SKM-1 (cell line): ENCODE results near the gene CEP85L.

Source experiments
- DNase-seq: peaks from one replicate; lab custom pipeline; 2025; ENCODE audit not compliant: unreplicated experiment; lab: John Stamatoyannopoulos, UW

The CEP85L gene

DNA sequence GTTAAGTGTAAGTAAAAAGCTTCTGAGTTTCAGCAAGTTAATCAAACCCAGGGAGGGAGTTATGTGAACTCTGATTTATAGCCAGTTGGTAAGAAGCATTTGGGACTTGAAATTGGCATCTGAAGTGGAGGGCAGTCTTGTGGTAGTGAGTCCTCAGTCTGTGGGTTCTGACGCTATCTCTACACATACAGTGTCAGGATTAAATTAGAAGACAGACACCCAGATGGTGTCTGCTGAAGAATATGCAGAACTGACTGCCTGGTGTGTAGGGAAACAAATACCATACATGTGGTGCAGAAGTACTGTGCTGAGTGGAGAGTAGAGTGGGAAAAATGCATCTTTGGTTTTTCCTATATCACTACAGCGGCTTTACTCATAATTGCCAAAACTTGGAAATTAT, 146.8 kb downstream of the CEP85L start:
- no peak for DNase-seq

DNA sequence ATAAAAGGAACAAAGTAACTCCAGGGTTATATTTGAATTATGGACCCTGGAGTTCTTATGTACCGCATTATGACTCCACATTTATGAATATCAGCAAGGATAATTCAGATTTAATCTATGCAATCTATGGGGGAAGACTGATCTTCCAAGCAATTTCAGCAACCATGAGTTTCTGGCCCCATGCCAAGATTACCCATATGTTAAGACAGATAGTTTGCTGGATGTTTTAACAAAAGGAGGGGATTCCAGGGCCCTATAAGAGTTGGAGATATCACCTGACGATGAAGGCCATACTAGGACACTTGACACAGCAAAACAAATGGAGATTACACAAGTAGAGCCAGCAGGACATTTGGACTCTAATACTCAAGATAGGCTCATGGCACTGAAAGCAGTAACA, 149.2 kb downstream of the CEP85L start:
- DNase-seq, result no peak

DNA sequence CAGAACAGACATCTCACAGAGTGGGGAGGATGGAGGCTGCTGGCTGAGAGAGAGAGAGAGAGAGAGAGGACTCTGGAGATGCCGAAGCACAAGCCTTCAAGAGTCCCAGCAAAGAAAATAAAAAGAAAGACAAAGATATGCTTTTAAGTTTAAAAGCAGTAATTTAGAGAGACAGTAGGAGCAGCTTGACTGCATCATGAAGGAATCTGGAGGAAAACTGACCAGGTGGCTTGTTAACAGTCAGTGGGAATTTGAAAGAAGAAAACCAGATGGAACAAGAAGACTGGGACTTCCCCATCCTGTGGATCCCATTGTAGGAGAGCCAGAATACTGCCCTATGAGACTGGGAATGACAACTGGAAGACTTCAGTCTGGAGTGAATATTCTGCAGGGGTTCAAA, 149.6 kb downstream of the CEP85L start:
- DNase-seq, result no peak

DNA sequence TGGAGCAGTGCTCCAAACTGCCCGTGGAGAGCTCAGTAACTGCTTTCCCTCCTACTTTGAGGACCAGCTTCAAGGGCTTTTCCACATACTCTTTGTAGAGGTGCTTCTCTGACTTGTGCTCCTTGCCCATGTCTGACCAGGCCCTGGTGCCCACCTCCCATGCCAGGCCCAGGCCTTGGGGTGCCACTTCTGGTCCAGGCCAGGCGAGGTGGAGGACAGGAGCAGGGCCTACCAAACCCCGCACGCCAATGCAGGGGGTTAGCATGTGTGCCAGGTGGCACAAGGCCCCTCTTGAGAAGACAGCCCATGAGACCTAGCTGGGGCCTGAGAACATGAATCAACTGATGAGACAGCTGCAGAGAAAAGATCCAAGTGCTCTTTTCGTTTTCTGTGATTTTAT, 150.3 kb downstream of the CEP85L start:
- no peak for DNase-seq

DNA sequence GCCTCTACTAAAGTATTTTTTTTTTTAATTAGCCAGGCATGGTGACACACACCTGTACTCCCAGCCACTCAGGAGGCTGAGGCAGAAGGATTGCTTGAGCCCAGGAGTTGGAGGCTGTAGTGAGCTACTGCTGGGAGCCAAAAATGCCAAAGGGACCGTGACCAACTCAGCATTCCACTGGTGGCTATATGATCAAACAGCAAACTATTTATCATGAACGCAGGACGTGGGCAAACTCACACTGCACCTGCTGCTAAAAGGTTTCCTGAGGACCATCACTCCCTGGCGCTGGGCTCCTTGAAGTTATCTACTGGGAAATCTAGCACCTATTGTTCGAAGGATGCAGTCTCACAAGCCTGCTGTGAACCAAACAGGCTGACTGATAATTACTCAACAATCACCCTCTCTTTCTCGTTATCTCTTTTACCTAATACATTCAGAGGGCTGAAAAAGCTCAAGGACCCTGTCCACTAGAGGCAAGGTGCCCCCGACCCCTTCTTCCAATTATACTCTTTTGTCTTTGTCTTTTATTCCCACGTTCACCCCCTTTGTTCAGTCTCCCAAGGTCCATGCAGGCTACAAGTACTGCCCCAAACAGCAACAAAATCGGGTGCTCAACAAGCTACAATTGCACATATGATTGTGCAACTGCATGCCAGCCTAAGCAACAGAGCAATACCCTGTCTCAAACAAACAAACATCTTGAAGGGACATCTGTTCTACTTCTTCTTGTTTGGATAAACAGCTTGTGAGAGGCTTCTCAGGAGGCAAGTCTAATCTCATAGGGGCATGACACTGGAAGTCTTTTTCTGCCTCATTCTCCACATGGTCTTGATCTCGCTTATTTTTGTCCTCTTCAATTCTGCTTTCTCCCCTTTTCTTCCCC, 151.0 kb downstream of the CEP85L start:
- no peak for DNase-seq

DNA sequence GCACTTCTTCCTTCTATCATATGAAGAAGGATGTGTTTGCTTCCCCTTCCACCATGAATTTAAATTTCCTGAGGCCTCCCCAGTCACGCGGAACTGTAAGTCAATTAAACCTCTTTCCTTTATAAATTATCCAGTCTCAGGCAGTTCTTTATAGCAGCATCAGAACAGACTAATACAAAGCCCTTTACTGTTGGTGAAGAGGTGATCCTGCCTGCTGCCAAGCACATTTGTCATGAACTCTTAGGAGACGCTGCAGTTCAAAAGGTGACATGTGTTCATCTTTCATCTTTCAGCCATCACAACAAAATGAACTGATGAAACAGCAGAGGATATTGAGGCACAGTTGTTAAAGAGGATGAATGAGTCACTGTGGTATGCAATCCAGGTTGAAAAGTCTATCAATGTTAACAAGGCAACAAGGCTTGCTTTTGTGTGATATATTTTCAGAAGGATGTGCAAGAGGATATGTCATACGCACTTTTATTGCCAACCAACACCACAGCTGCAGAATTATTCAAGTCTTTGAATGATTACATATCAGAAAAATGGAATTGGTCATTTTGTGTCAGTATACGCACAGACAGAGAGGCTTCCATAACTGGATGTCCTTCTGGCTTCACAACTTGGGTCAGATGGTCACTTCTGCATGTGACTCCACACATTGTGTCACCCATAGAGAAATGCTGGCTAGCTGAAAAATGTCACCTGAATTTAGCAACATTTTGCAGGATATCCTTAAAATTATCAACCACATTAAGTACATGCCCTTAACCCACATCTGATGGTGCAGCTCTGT, 155.7 kb downstream of the CEP85L start:
- no peak for DNase-seq

DNA sequence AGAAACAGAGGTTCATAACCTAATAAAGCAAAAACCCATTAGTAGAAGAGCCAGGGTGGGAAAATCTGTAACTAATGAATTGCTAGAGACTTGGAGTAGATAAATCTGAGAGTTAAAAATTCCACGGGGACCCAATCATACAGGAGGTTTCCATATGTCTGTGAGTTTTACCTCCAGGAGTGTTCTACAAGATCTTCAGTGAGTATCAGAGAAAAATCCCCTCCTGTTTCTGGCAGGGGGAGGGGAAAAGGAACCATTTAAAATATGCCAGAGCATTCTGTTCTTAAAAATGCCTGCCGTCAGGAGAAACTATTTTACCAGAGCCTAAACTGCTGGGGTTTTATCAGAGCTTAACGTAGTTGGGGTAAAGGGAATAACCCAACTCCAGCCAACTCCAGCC, 157.3 kb downstream of the CEP85L start:
- no peak for DNase-seq

DNA sequence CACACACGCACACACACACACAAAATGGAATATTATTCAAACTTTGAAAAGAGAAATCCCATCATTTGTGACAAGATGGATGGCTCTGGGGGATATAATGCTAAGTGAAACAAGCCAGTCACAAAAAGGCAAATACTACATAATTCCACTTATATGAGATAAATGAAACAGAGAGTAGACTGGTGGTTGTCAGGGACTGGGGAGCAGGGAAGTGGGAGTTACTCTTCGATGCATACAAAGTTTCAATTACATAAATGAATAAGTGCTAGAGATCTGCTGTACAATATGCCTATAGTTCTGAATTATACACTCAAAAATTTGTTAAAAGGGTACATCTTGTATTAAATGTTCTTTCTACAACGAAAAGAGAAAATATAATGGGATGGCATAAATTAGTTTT, 161.4 kb downstream of the CEP85L start:
- no peak for DNase-seq

DNA sequence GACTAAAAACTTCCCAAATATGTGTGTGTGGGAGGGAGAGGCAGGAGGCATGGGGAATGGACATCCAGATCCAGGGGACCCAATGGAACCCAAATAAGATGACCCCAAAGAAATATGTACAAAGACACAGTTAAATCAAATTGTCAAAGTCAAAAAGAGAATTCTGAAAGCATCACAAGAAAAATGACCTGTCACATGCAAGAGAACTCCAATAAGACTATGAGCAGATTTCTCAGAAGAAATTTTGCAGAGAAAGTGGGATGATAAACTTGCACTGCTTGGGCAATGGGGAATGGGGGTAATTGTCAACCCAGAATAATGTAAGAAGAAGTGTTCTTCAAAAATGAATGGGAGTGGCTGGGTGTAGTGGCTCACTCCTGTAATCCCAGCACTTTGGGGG, 162.8 kb downstream of the CEP85L start:
- DNase-seq, result no peak

DNA sequence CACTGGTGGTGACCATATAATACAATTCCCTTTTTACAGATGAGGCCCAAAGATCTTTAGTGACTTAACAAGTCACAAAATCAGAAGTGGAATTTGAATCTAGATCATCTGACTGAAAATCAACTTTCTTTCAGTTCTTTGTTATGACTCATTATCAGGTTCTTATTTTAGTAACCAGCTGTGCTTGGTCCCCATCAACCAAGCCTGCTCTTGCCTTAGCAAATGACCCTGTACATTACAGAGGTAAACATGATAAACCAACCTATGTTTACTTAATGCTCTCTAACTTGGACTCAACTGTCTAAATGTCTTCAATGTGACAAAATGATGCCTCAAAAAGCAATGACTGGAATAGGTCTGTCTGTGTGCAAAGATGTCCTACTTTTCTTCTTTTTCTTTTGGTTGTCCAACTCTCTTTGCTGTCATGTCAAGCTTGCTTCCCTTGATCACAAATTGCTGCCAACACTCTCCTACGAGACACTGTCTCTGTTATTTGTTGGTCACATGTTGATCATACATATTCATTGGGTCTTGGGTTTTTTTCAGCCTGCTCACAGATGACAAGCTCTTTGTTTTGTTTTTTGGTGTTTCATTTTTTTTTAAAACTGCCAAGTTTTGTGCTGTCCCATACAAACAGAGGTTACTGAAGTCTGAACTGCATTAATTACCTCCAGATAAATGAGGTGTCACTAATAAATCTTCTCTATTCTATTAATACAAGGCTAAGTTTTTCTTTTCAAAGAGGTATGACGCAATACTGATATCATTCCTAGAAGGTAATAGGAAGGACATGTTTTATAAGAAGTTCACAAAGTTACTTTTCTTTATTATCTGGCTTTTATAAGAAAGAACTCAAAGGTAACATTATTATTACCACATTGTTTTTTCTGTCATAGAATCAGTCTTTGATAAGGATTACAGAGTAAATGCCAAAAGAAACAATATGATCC, 165.5 kb downstream of the CEP85L start:
- DNase-seq, result no peak

DNA sequence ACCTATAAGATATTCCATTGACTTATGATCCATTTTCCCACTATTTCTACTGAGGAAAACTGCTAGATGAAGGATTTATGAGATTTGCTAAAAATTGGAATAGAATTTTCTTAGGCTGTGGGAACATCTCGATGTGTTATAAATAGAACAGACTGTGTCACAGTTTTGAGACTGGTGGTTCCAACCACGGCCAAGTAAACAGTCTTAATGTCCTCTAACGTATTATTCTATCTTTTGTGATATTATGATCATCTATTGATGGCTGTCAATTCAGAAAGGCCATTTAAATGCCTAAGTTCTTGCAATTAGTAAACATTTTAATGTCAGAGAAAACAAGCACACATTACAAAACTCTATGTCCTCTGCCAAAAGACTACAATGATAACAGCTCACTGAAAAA, 174.8 kb downstream of the CEP85L start:
- DNase-seq, result no peak

DNA sequence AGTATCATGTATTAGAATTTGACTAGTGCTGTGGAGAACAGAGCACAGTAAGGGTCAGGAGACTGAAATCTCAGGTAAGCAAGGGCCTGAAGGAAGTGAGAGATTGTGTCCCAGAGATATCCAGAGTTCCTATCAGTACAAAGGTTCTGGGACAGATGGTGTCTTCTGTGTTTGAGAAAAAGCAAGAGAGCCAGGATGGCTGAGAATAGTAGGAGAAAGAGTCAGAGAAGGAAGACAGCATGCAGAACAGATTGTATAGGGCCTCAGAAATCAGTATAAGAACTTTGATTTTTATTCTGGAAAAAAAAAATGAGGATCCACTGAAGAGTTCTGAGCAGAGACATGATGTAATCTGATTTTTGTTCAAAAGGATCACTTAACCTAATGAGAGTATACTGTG, 178.1 kb downstream of the CEP85L start:
- no peak for DNase-seq

DNA sequence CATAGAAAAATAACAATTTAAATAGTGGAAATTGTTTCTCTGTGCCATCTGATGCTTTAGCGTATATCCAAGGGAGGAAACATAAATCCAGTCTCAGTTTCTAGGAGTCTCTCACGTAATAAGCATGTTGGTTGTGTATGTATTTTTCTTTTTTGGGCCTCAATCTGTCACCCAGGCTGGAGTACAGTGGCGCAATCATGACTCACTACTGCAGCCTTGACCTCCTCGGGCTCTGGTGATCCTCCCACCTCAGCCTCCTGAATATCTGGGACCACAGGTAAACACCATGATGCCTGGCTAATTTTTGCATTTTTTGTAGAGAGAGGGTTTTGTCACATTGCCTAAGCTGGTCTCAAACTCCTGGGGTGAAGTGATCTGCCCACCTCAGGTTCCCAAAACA, 181.9 kb downstream of the CEP85L start:
- no peak for DNase-seq

DNA sequence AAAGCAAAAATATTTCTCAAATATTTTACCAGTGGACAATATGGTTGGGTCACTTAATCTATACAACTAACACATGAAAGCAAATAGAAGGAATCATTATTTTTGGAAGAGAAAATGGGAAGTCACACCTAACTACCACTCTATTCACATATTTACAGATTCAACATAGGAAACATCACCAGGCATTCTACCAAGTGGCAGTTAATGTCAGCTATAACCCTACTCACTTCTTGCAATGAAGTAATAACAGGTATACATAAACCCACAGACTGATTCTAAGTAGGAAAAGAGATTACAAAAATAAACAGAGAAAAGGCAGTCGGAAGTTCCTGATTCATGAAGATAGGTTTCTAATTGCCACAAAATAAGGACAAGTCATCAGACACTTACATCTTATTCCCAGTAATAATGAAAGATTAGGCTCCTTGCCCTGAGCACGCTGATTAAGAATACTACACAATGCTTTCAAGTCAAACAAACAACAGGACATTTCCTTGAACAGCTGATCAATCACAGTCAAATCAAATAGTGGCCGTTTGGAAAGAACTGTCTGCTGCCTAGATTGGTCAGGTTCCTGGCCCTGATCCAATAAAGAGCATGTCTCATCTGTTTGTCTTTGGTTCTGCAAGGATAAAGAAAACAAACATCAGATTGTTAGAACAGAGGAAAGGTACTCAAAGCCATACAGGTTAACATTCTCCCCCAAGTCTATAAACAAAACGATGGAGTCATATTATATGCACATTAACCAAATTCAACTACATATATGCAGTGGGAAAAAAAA, 182.5 kb downstream of the CEP85L start:
- no peak for DNase-seq

DNA sequence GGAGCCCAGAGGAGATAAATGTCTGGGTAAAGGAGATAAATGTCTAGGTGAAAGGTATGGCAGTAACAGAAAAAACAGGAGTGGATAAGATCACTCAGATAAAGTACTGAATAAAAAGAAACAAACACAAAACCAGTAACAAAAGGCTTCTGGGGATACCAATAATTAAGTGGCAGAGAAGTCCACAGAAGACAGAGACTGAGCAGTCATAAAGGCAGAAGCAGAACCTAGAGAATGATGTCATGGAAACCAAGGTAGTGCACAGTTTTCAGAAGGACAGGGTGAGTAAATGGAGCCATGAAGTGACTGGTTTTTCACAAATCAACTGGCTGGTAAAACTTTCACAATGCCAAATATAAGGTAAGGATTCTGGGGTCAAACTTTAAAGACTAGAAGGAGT, 184.2 kb downstream of the CEP85L start:
- DNase-seq, result no peak

DNA sequence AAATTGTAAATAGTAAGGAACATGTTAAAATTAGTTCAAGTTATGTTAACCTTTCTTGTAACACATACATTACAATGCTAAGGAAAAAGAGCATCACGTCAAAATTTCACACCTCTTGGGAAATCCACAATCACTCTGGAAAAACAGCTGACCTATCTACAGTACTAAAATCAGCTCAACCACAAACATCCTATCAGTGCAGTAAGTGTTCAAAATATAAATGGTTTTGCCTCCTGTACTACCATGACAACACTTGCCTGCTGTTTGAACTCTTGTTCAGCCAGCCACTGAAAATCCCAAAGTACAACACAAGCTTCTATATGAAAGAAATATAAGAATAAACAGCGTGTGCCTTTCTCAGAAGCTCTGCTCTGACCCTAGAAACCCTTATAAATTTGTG, 186.8 kb downstream of the CEP85L start:
- no peak for DNase-seq

DNA sequence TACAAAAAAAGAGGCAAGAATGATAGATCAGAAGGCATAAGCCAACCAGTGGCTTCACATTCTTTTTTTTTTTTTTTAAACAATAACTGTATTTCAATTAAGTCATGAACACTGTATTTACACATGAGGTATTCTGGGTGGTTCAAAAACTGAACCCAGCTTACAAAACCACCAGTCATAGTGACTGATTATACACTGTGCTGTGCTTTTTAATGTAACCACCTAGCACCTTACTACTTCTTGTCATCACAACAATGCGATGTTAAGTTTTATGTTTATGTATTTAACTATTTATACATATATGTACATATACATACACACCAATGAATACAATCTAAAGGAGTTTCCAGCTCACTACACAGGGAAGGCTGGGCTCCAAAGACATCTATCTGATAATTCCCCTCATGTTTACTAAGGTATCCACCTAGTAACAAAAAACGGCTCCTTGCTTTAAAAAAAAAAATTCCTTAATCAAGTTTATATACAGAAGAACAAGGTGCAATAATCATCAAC, 190.4 kb downstream of the CEP85L start:
- no peak for DNase-seq

DNA sequence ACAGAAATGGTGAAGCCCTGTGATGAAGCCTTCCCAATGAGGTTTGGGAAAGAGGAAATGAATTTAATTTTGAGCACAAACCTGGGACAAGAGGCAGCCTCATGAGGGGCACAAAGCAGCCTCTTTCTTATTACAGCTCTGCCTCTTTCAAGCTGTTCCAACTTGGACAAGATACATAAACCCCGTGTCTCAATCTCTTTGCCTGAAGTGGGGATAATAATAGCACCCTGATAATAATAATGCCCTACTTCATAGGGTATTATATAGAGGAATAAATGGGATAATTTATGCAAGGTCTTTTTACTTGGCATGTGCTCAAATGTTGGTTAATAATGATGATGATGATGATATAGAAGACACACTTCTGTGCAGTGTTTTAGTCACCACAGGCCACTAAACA, 194.4 kb downstream of the CEP85L start:
- DNase-seq, result no peak

DNA sequence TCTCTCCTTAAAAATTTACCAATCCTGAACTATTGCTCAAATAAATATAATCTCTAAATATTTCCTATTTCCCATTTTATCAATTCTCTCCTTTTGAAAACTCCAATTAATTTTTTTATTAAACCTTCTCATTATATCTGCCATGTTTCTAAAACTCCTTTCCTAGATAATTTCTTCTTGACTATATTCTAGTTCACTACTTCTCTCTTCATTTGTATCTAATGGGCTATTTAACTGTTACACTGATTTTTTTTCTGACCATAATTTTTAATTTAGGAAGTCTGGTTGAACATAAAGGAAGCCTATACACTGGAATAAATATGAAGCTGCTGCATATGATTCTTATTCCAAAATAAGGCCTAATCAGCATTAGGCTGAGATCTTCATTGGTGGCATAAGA, 199.6 kb downstream of the CEP85L start:
- no peak for DNase-seq

DNA sequence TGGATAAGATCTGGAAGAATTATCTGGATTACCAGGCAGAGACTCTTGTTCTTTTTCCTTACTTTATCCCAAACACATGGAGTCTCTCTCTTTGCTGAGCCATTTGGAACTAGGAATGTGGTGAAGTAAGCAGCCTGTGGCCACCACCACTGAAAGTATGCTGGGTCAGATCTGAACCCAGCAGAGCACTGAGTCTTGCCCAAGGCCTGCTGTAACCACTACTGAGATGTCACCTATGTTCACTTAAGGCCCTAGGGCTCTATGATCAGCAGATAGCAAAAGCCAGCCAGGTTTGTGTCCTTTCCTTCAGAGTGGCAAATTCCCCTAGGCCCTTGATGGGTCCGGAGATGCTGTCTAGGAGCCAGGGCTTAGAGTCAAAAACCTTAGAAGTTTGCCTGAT, 206.6 kb downstream of the CEP85L start:
- DNase-seq, result no peak
